Muscle layer of duodenum (tissue), 2 donors: Measurements from ENCODE around the gene BCL2.

Source experiments
- H3K27ac ChIP-seq: one replicate; pipeline ENCODE4 v1.7.0; 2013; ENCODE audit warnings: mild to moderate bottlenecking, low read length
- H3K27me3 ChIP-seq: one replicate; pipeline ENCODE4 v1.7.0; 2013; ENCODE audit warnings: low read depth, mild to moderate bottlenecking, control low read depth, low read length
- H3K36me3 ChIP-seq, 2 donors: one replicate each; pipeline ENCODE4 v1.7.0; 2013; ENCODE audit warnings: low read length in 2 of 2, control low read depth in 1 of 2, mild to moderate bottlenecking in 1 of 2; ENCODE audit not compliant: insufficient read depth in 2 of 2, control insufficient read depth in 1 of 2
- H3K4me1 ChIP-seq, 2 donors: one replicate each; pipeline ENCODE4 v1.7.0; 2013; ENCODE audit warnings: low read length in 2 of 2, mild to moderate bottlenecking in 2 of 2, control low read depth in 1 of 2, moderate library complexity in 1 of 2; ENCODE audit not compliant: insufficient read depth in 2 of 2, control insufficient read depth in 1 of 2
- H3K4me3 ChIP-seq, 2 donors: one replicate each; pipeline ENCODE4 v1.7.0; 2013; ENCODE audit warnings: low read length in 2 of 2, low read depth in 1 of 2, mild to moderate bottlenecking in 1 of 2
- H3K9me3 ChIP-seq, 2 donors: one replicate each; pipeline ENCODE4 v1.7.0; 2013; ENCODE audit warnings: low read length in 2 of 2, control low read depth in 1 of 2, mild to moderate bottlenecking in 1 of 2; ENCODE audit not compliant: control insufficient read depth in 1 of 2
- donor health status: healthy.

Gene BCL2

DNA sequence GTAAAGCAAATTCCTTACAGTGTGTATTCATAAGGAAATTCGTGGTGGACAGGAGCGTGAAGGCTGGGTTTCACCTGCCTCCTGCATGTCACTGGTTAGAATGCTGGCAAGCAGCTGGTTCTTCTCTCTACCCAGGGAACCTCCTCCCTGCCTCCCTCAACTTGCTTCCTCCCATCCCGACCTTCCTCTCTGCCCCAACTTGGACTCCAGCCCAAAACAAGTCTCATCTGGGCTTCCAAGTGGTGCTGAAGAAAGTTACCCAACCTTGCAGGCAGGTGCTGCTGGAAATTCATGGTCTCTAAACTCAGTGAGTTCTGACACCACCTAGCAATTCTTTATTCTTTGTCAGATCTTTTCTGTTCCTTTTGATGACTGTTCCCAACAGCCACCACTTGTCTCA lies 184.5 kb downstream of the BCL2 start:
- no peaks in the 10 kb centered on the region for H3K9me3 ChIP-seq
- no peaks in the 10 kb centered on the region for H3K27me3 ChIP-seq

GRCh38 chr18:63132819-63133200 lies 186.8 kb downstream of the BCL2 start:
- H3K27me3 ChIP-seq, result no peaks in the 10 kb centered on the region
- peaks cover 4 to 10% of the 10 kb centered on the region in 2 donors for H3K4me1 ChIP-seq
- H3K36me3 ChIP-seq, result peaks cover 0 to 2% of the 10 kb centered on the region in 2 donors
- no peak overlapping the region for H3K27ac ChIP-seq
- peak overlapping the region in 1 of 2 donors; percentile 10 for H3K4me3 ChIP-seq
- H3K9me3 ChIP-seq, result no peaks in the 10 kb centered on the region

More for the DNA sequence above, 184.5 kb downstream of the BCL2 start:
- Histone ChIP-seq H3K4me1 (peaks cover 9 to 12% of the 10 kb centered on the region in 2 donors), H3K36me3 (no peaks in the 10 kb centered on the region), H3K27ac (no peak overlapping the region), H3K4me3 (no peak overlapping the region)

- H3K27ac ChIP-seq, result no peak overlapping the region
- H3K4me3 ChIP-seq, result peak overlapping the region in 1 of 2 donors; percentile 10
These were observed 187.4 kb downstream of the BCL2 start for GRCh38 chr18:63131959-63132818.

GRCh38 chr18:63131106-63131958 lies 188.2 kb downstream of the BCL2 start:
- Histone ChIP-seq H3K36me3 (peaks cover 0 to 9% of the 10 kb centered on the region in 2 donors), H3K27me3 (no peaks in the 10 kb centered on the region), H3K9me3 (no peaks in the 10 kb centered on the region), H3K27ac (no peak overlapping the region), H3K4me1 (peaks cover 0 to 6% of the 10 kb centered on the region in 2 donors), H3K4me3 (no peak overlapping the region)

More at GRCh38 chr18:63131959-63132818, 187.4 kb downstream of the BCL2 start:
- peaks cover under 1 to 6% of the 10 kb centered on the region in 2 donors for H3K4me1 ChIP-seq
- H3K36me3 ChIP-seq, result peaks cover 0 to 7% of the 10 kb centered on the region in 2 donors
- no peaks in the 10 kb centered on the region for H3K27me3 ChIP-seq
- no peaks in the 10 kb centered on the region for H3K9me3 ChIP-seq

- Histone ChIP-seq H3K27ac (no peak overlapping the region), H3K36me3 (peaks cover 0 to 9% of the 10 kb centered on the region in 2 donors), H3K4me1 (peaks cover 0 to 6% of the 10 kb centered on the region in 2 donors), H3K27me3 (no peaks in the 10 kb centered on the region), H3K9me3 (no peaks in the 10 kb centered on the region), H3K4me3 (no peak overlapping the region)
These were observed 189.4 kb downstream of the BCL2 start for GRCh38 chr18:63130176-63130575.

DNA sequence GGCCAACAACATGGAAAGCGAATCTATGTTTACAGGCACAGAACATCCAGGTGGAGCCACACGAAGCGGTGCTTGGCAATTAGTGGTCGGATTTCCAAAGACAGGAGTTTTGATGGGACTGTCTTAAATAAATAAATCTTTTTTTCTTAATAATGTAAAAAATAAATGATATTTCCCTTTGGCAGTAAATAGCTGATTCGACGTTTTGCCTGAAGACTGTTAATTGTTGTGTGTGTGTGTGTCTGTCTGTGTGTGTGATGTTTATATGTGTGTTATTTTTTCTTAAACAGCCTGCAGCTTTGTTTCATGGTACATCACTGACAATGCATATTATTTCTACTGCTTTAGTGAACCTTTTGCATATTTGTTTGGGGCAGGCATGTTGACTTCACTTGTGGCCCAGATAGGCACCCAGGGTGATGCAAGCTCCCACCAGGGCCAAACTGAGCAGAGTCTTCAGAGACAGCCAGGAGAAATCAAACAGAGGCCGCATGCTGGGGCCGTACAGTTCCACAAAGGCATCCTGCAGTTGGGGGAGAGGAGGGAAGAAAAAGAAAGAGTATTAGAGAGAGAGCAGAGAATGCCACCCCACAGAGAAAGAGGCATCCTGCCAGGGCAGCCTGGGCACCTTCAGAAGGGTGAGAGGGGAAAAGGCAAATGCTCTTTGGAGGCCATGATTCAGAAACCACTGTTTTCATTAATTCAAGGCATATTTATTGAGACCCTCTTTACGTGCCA lies 191.2 kb downstream of the BCL2 start:
- no peak overlapping the region for H3K4me3 ChIP-seq

GRCh38 chr18:63126134-63127069 lies 193.2 kb downstream of the BCL2 start:
- no peaks in the 10 kb centered on the region for H3K27me3 ChIP-seq
- H3K9me3 ChIP-seq, result no peaks in the 10 kb centered on the region
- no peak overlapping the region for H3K27ac ChIP-seq
- H3K4me3 ChIP-seq, result no peak overlapping the region
- peaks cover 0 to 9% of the 10 kb centered on the region in 2 donors for H3K36me3 ChIP-seq
- peaks cover 0 to 4% of the 10 kb centered on the region in 2 donors for H3K4me1 ChIP-seq

More for the DNA sequence above, 191.2 kb downstream of the BCL2 start:
- peaks cover 0 to 6% of the 10 kb centered on the region in 2 donors for H3K4me1 ChIP-seq
- H3K36me3 ChIP-seq, result peaks cover 0 to 9% of the 10 kb centered on the region in 2 donors
- H3K27ac ChIP-seq, result no peak overlapping the region
- no peaks in the 10 kb centered on the region for H3K27me3 ChIP-seq
- H3K9me3 ChIP-seq, result no peaks in the 10 kb centered on the region

DNA sequence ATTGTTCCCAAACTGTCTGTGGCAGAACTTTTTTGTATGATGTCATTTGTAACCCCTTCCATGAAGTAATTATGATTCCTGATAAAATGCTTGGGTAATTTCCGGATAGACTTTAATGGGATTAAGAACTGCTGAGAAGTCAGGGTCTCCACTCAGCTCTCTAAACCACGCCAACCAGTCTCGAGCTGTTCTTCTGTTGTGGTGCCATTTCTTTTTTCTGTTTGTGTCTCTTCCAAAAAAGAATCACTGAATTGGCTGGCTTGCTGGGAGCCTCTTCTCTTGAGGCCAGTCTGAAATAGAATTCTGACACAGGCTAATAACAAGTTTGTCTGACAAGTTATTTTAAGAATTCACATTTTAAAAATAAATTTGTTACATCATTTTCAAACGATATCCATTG lies 198.9 kb downstream of the BCL2 start:
- no peaks in the 10 kb centered on the region for H3K4me1 ChIP-seq
- H3K36me3 ChIP-seq, result no peaks in the 10 kb centered on the region
- no peak overlapping the region for H3K27ac ChIP-seq
- no peak overlapping the region for H3K4me3 ChIP-seq
- H3K9me3 ChIP-seq, result no peaks in the 10 kb centered on the region
- H3K27me3 ChIP-seq, result no peaks in the 10 kb centered on the region

DNA sequence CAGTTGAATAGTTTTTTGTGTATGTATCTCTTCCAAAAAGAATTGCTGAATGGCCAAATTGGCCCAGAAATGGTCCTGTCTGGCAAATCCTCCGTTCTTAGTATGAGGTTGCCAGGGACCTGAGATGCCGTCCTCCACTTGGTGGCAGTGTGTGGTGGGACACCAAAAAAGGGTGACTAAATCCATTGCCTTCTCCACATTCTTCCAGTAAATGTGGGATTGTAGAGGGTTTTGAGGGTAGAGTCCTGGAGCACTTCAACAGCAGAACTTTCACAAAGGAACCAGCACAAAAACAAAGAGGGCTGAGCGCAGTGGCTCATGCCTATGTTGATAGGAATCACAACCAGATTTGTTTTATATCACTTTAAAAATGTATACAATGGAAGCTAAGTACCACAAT lies 199.9 kb downstream of the BCL2 start:
- Histone ChIP-seq H3K4me1 (no peaks in the 10 kb centered on the region), H3K9me3 (no peaks in the 10 kb centered on the region), H3K36me3 (no peaks in the 10 kb centered on the region), H3K4me3 (no peak overlapping the region), H3K27ac (no peak overlapping the region), H3K27me3 (no peaks in the 10 kb centered on the region)

DNA sequence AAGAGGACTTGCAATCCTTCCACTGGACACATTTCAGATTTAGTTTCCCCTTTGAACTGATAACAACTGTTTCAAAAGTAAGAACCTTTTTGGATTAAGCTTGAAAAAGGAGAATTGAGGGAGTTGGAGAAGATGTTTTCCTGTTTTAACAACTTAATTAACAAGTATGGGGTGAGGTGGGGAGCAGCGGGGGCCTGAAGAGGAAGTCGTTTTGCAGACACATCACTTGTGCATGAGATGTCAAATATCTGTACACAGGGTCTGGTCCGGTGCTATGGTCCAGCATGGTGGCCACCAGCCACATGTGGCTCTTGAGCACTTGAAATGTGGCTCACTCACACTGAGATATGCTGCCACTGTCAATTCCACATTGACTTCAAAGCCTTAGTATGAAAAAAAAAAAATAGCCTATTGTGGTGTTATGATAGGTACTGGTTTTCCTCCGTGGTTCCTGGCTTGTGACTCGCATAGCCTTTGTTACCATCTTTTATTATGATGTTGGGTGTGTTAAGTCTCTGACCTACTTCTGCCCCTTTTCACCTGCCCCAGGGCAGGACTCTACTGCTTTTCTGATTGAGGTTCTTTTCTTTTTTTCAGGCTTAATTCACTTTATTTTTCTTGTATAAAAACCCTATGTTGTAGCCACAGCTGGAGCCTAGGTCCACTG lies 205.5 kb downstream of the BCL2 start:
- Histone ChIP-seq H3K27me3 (no peaks in the 10 kb centered on the region), H3K27ac (no peak overlapping the region), H3K9me3 (no peaks in the 10 kb centered on the region), H3K36me3 (no peaks in the 10 kb centered on the region), H3K4me3 (no peak overlapping the region), H3K4me1 (peaks cover 9 to 10% of the 10 kb centered on the region in 2 donors)
